ENCODE results near the gene SETSIP. TPM values are rescaled to one million over a fixed set of nuclear protein-coding genes. Genes with fewer than 3 reads are reported as not detected.
"Not testable (repeated sequence)": the region's sequence is repeated elsewhere in the genome, so short reads cannot be mapped to it uniquely, and the experiment has no call there.

Gene SETSIP
- total and polyA plus RNA-seq, 2 donors = 0.02 to 0.28 TPM

- Histone ChIP-seq H3K9me3 (ENCODE audit: control insufficient read depth in 2 of 2, insufficient read depth in 1 of 2, low read length in 1 of 2) (no peaks in the 10 kb centered on the region), H3K27me3 (ENCODE audit: control insufficient read depth in 2 of 2, insufficient read depth in 1 of 2, low read length in 1 of 2) (no peaks in the 10 kb centered on the region), H3K4me1 (ENCODE audit: control insufficient read depth in 2 of 2, insufficient read depth in 2 of 2, low read length in 2 of 2) (no peaks in the 10 kb centered on the region), H3K36me3 (ENCODE audit: control insufficient read depth in 2 of 2, insufficient read depth in 2 of 2, low read length in 1 of 2) (no peaks in the 10 kb centered on the region), H3K4me3 (ENCODE audit: low read length in 2 of 2) (no peak overlapping the region), H3K27ac (ENCODE audit: low read depth in 1 of 2, low read length in 1 of 2) (no peak overlapping the region)
- DNase-seq (ENCODE audit: low read depth in 6 of 9, low spot score in 9 of 9) = no peak
- 95% methylated on average over 2 of the region's 2 CpGs for WGBS
Observed at GRCh38 chr1:92094090-92094489, 18.9 kb upstream of the SETSIP start.

GRCh38 chr1:92091625-92092024 is 16.4 kb upstream of the SETSIP start:
- H3K27me3 ChIP-seq (ENCODE audit: control insufficient read depth in 2 of 2, insufficient read depth in 1 of 2, low read length in 1 of 2) = no peaks in the 10 kb centered on the region
- no peaks in the 10 kb centered on the region for H3K36me3 ChIP-seq (ENCODE audit: control insufficient read depth in 2 of 2, insufficient read depth in 2 of 2, low read length in 1 of 2)
- no peak overlapping the region for H3K4me3 ChIP-seq (ENCODE audit: low read length in 2 of 2)
- no peaks in the 10 kb centered on the region for H3K4me1 ChIP-seq (ENCODE audit: control insufficient read depth in 2 of 2, insufficient read depth in 2 of 2, low read length in 2 of 2)
- peaks cover under 1% of the 10 kb centered on the region in 2 donors for H3K9me3 ChIP-seq (ENCODE audit: control insufficient read depth in 2 of 2, insufficient read depth in 1 of 2, low read length in 1 of 2)
- 98% methylated on average over 5 of the region's 5 CpGs for WGBS
- no peak for DNase-seq (ENCODE audit: low read depth in 6 of 9, low spot score in 9 of 9)
- H3K27ac ChIP-seq (ENCODE audit: low read depth in 1 of 2, low read length in 1 of 2) = no peak overlapping the region

- WGBS = 95% methylated on average over 1 of the region's 1 CpG
- H3K36me3 ChIP-seq (ENCODE audit: control insufficient read depth in 2 of 2, insufficient read depth in 2 of 2, low read length in 1 of 2) = no peaks in the 10 kb centered on the region
- no peak overlapping the region for H3K27ac ChIP-seq (ENCODE audit: low read depth in 1 of 2, low read length in 1 of 2)
- no peaks in the 10 kb centered on the region for H3K4me1 ChIP-seq (ENCODE audit: control insufficient read depth in 2 of 2, insufficient read depth in 2 of 2, low read length in 2 of 2)
- H3K4me3 ChIP-seq (ENCODE audit: low read length in 2 of 2) = no peak overlapping the region
- DNase-seq (ENCODE audit: low read depth in 6 of 9, low spot score in 9 of 9) = no peak
- H3K27me3 ChIP-seq (ENCODE audit: control insufficient read depth in 2 of 2, insufficient read depth in 1 of 2, low read length in 1 of 2) = no peaks in the 10 kb centered on the region
- peaks cover 2 to 16% of the 10 kb centered on the region in 2 donors for H3K9me3 ChIP-seq (ENCODE audit: control insufficient read depth in 2 of 2, insufficient read depth in 1 of 2, low read length in 1 of 2)
Observed at GRCh38 chr1:92087542-92087941, 12.3 kb upstream of the SETSIP start.

GRCh38 chr1:92085727-92086126 is 10.5 kb upstream of the SETSIP start:
- WGBS = over 99% methylated on average over 4 of the region's 4 CpGs
- DNase-seq (ENCODE audit: low read depth in 6 of 9, low spot score in 9 of 9) = no peak
- H3K27me3 ChIP-seq (ENCODE audit: control insufficient read depth in 2 of 2, insufficient read depth in 1 of 2, low read length in 1 of 2) = no peaks in the 10 kb centered on the region
- H3K9me3 ChIP-seq (ENCODE audit: control insufficient read depth in 2 of 2, insufficient read depth in 1 of 2, low read length in 1 of 2) = peaks cover 2 to 16% of the 10 kb centered on the region in 2 donors
- no peak overlapping the region for H3K4me3 ChIP-seq (ENCODE audit: low read length in 2 of 2)
- H3K4me1 ChIP-seq (ENCODE audit: control insufficient read depth in 2 of 2, insufficient read depth in 2 of 2, low read length in 2 of 2) = peaks cover 0 to 6% of the 10 kb centered on the region in 2 donors
- H3K36me3 ChIP-seq (ENCODE audit: control insufficient read depth in 2 of 2, insufficient read depth in 2 of 2, low read length in 1 of 2) = no peaks in the 10 kb centered on the region
- no peak overlapping the region for H3K27ac ChIP-seq (ENCODE audit: low read depth in 1 of 2, low read length in 1 of 2)

GRCh38 chr1:92084651-92085050 is 9.4 kb upstream of the SETSIP start:
- Histone ChIP-seq H3K27ac (ENCODE audit: low read depth in 1 of 2, low read length in 1 of 2) (no peak overlapping the region), H3K27me3 (ENCODE audit: control insufficient read depth in 2 of 2, insufficient read depth in 1 of 2, low read length in 1 of 2) (no peaks in the 10 kb centered on the region), H3K36me3 (ENCODE audit: control insufficient read depth in 2 of 2, insufficient read depth in 2 of 2, low read length in 1 of 2) (no peaks in the 10 kb centered on the region), H3K4me1 (ENCODE audit: control insufficient read depth in 2 of 2, insufficient read depth in 2 of 2, low read length in 2 of 2) (peaks cover 0 to 10% of the 10 kb centered on the region in 2 donors), H3K4me3 (ENCODE audit: low read length in 2 of 2) (no peak overlapping the region), H3K9me3 (ENCODE audit: control insufficient read depth in 2 of 2, insufficient read depth in 1 of 2, low read length in 1 of 2) (peaks cover 2 to 16% of the 10 kb centered on the region in 2 donors)
- WGBS = 100% methylated on average over 1 of the region's 1 CpG
- no peak for DNase-seq (ENCODE audit: low read depth in 6 of 9, low spot score in 9 of 9)

GRCh38 chr1:92081031-92081430 is 5.8 kb upstream of the SETSIP start:
- WGBS = 36% methylated on average over 4 of the region's 4 CpGs
- Histone ChIP-seq H3K9me3 (ENCODE audit: control insufficient read depth in 2 of 2, insufficient read depth in 1 of 2, low read length in 1 of 2) (peaks cover 0 to 10% of the 10 kb centered on the region in 2 donors), H3K27ac (ENCODE audit: low read depth in 1 of 2, low read length in 1 of 2) (peak overlapping the region; percentile 74 to 90), H3K27me3 (ENCODE audit: control insufficient read depth in 2 of 2, insufficient read depth in 1 of 2, low read length in 1 of 2) (no peaks in the 10 kb centered on the region), H3K4me1 (ENCODE audit: control insufficient read depth in 2 of 2, insufficient read depth in 2 of 2, low read length in 2 of 2) (peaks cover 0 to 10% of the 10 kb centered on the region in 2 donors), H3K36me3 (ENCODE audit: control insufficient read depth in 2 of 2, insufficient read depth in 2 of 2, low read length in 1 of 2) (no peaks in the 10 kb centered on the region), H3K4me3 (ENCODE audit: low read length in 2 of 2) (peak overlapping the region; percentile 66 to 84)
- DNase-seq (ENCODE audit: low read depth in 6 of 9, low spot score in 9 of 9) = no peak

- no peaks in the 10 kb centered on the region for H3K27me3 ChIP-seq (ENCODE audit: control insufficient read depth in 2 of 2, insufficient read depth in 1 of 2, low read length in 1 of 2)
- peaks cover 0 to 10% of the 10 kb centered on the region in 2 donors for H3K4me1 ChIP-seq (ENCODE audit: control insufficient read depth in 2 of 2, insufficient read depth in 2 of 2, low read length in 2 of 2)
- H3K27ac ChIP-seq (ENCODE audit: low read depth in 1 of 2, low read length in 1 of 2) = peak within 1 kb of the TSS; percentile 74 to 90
- WGBS = under 1% methylated on average over 55 of the region's 55 CpGs
- H3K4me3 ChIP-seq (ENCODE audit: low read length in 2 of 2) = peak within 1 kb of the TSS; percentile 66 to 84
- peak; percentile 65 to 94 (median 82) for DNase-seq (ENCODE audit: low read depth in 6 of 9, low spot score in 9 of 9)
- H3K36me3 ChIP-seq (ENCODE audit: control insufficient read depth in 2 of 2, insufficient read depth in 2 of 2, low read length in 1 of 2) = no peaks in the 10 kb centered on the region
- H3K9me3 ChIP-seq (ENCODE audit: control insufficient read depth in 2 of 2, insufficient read depth in 1 of 2, low read length in 1 of 2) = peaks cover 0 to 3% of the 10 kb centered on the region in 2 donors
Observed at GRCh38 chr1:92080128-92080985, 5.1 kb upstream of the SETSIP start, which contains the start of gene BTBD8. Gene BTBD8 (plus strand): TSS chr1:92080345. CDS start chr1:92080572, 227 bp downstream.

- WGBS = 98% methylated on average over 7 of the region's 7 CpGs
- peak in 1 of 9 donors; percentile 3 for DNase-seq (ENCODE audit: low read depth in 6 of 9, low spot score in 9 of 9)
Observed at GRCh38 chr1:92079441-92079840, 4.2 kb upstream of the SETSIP start.

GRCh38 chr1:92078077-92078476 is 2.9 kb upstream of the SETSIP start:
- H3K9me3 ChIP-seq (ENCODE audit: control insufficient read depth in 2 of 2, insufficient read depth in 1 of 2, low read length in 1 of 2); H3K36me3 ChIP-seq (ENCODE audit: control insufficient read depth in 2 of 2, insufficient read depth in 2 of 2, low read length in 1 of 2); H3K27ac ChIP-seq (ENCODE audit: low read depth in 1 of 2, low read length in 1 of 2); H3K27me3 ChIP-seq (ENCODE audit: control insufficient read depth in 2 of 2, insufficient read depth in 1 of 2, low read length in 1 of 2); H3K4me3 ChIP-seq (ENCODE audit: low read length in 2 of 2); DNase-seq (ENCODE audit: low read depth in 6 of 9, low spot score in 9 of 9): not testable (repeated sequence)
- WGBS = 95% methylated on average over 8 of the region's 8 CpGs
- peaks cover 0 to 10% of the 10 kb centered on the region in 2 donors for H3K4me1 ChIP-seq (ENCODE audit: control insufficient read depth in 2 of 2, insufficient read depth in 2 of 2, low read length in 2 of 2)

More at GRCh38 chr1:92079441-92079840, 4.2 kb upstream of the SETSIP start:
- no peak overlapping the region for H3K4me3 ChIP-seq (ENCODE audit: low read length in 2 of 2)
- H3K9me3 ChIP-seq (ENCODE audit: control insufficient read depth in 2 of 2, insufficient read depth in 1 of 2, low read length in 1 of 2) = no peaks in the 10 kb centered on the region
- H3K27ac ChIP-seq (ENCODE audit: low read depth in 1 of 2, low read length in 1 of 2) = no peak overlapping the region
- peaks cover 0 to 10% of the 10 kb centered on the region in 2 donors for H3K4me1 ChIP-seq (ENCODE audit: control insufficient read depth in 2 of 2, insufficient read depth in 2 of 2, low read length in 2 of 2)
- H3K27me3 ChIP-seq (ENCODE audit: control insufficient read depth in 2 of 2, insufficient read depth in 1 of 2, low read length in 1 of 2) = no peaks in the 10 kb centered on the region
- H3K36me3 ChIP-seq (ENCODE audit: control insufficient read depth in 2 of 2, insufficient read depth in 2 of 2, low read length in 1 of 2) = no peaks in the 10 kb centered on the region

Measured in thymus (tissue), 11 donors.